H1 (cell line): Measurements from ENCODE around the gene PDSS1. TPM values are rescaled to one million over a fixed set of nuclear protein-coding genes. Genes with fewer than 3 reads are reported as not detected.

Source experiments
- CTCF ChIA-PET: fragments of 300-600 bp; sonication (Branson Sonifier 250); formaldehyde crosslinking; loops from one replicate; lab custom pipeline; 2021; ENCODE audit not compliant: partially characterized antibody; lab: Charles Lee
- POLR2A ChIA-PET: fragments of 300-600 bp; sonication (Branson Sonifier 250); formaldehyde crosslinking; loops from one replicate; lab custom pipeline; 2021; ENCODE audit warnings: inconsistent platforms; ENCODE audit not compliant: partially characterized antibody; lab: Charles Lee
- DNase-seq, 2 experiments: peaks; one replicate each; pipeline versions ENCODE4 v3.0.0 to v3.0.0-alpha.2; 2010 to 2022; ENCODE audit warnings: low spot score in 2 of 2, low read depth in 1 of 2, mixed read lengths in 1 of 2
- FAIRE-seq: peaks from 2 replicates; lab custom pipeline; 2011; peaks lifted over from hg19 to GRCh38; lab: Jason Lieb, UNC
- H2AFZ ChIP-seq: 2 replicates; pipeline ENCODE4 v1.8.1; 2012; ENCODE audit warnings: low read length, inconsistent platforms
- H2AK5ac ChIP-seq: 2 replicates; pipeline ENCODE4 v1.6.1; 2013; ENCODE audit warnings: low read depth, low read length
- H2BK120ac ChIP-seq: replicated peaks from 2 replicates; pipeline ENCODE3; 2013; ENCODE audit warnings: low read depth, low read length, inconsistent platforms
- H2BK12ac ChIP-seq: 2 replicates; pipeline ENCODE4 v1.6.1; 2013; ENCODE audit warnings: low read depth, low read length
- H2BK15ac ChIP-seq: 2 replicates; pipeline ENCODE4 v1.6.1; 2013; ENCODE audit warnings: low read length
- H2BK20ac ChIP-seq: 2 replicates; pipeline ENCODE4 v1.6.1; 2013; ENCODE audit warnings: low read length
- H2BK5ac ChIP-seq: 2 replicates; pipeline ENCODE4 v1.6.1; 2013; ENCODE audit warnings: low read depth, low read length
- H3K14ac ChIP-seq: 2 replicates; pipeline ENCODE4 v1.6.1; 2013; ENCODE audit warnings: inconsistent platforms; ENCODE audit not compliant: insufficient read length
- H3K18ac ChIP-seq: 2 replicates; pipeline ENCODE4 v1.6.1; 2013; ENCODE audit warnings: low read length; ENCODE audit errors: extremely low read depth
- H3K23ac ChIP-seq: 2 replicates; pipeline ENCODE4 v1.6.1; 2013; ENCODE audit warnings: inconsistent platforms; ENCODE audit not compliant: insufficient read length
- H3K23me2 ChIP-seq: 2 replicates; pipeline ENCODE4 v1.6.1; 2013; ENCODE audit warnings: low read depth, low read length
- H3K27ac ChIP-seq: 2 replicates; pipeline ENCODE4 v1.6.1; 2011; ENCODE audit warnings: low read depth, low read length, inconsistent platforms
- H3K27me3 ChIP-seq, 4 experiments: replicated peaks in 1 of 4; 1 replicate in 1 of 4; 2 replicates in 3 of 4; pipeline versions ENCODE4 v1.6.1 to v1.8.1; 2011 to 2013; ENCODE audit warnings: low read length in 3 of 4, mild to moderate bottlenecking in 3 of 4, inconsistent platforms in 2 of 4, mixed read lengths in 2 of 4, moderate library complexity in 1 of 4; ENCODE audit not compliant: control insufficient read depth in 3 of 4, insufficient read depth in 3 of 4; ENCODE audit errors: extremely low read depth in 1 of 4
- H3K36me3 ChIP-seq, 4 experiments: 2 replicates each; pipeline versions ENCODE4 v1.6.1 to v1.8.1; 2011 to 2013; ENCODE audit warnings: mild to moderate bottlenecking in 4 of 4, low read length in 3 of 4, moderate library complexity in 2 of 4, control low read depth in 1 of 4, inconsistent platforms in 1 of 4; ENCODE audit not compliant: insufficient read depth in 4 of 4, control insufficient read depth in 2 of 4
- H3K4ac ChIP-seq: replicated peaks from 2 replicates; pipeline ENCODE3; 2013; ENCODE audit warnings: low read length, low read depth, mixed read lengths, inconsistent platforms; ENCODE audit not compliant: insufficient read length
- H3K4me1 ChIP-seq, 4 experiments: replicated peaks in 1 of 4; 1 replicate in 1 of 4; 2 replicates in 3 of 4; pipeline versions ENCODE4 v1.6.1 to v1.8.1; 2011 to 2013; ENCODE audit warnings: low read length in 3 of 4, inconsistent platforms in 2 of 4, mixed read lengths in 1 of 4; ENCODE audit not compliant: insufficient read depth in 4 of 4, control insufficient read depth in 3 of 4
- H3K4me2 ChIP-seq, 2 experiments: 2 replicates each; pipeline versions ENCODE4 v1.6.1 to v1.8.1; 2011 to 2013; ENCODE audit warnings: low read depth in 2 of 2, low read length in 2 of 2, control low read depth in 1 of 2, inconsistent platforms in 1 of 2, mild to moderate bottlenecking in 1 of 2; ENCODE audit not compliant: insufficient read depth in 1 of 2
- H3K4me3 ChIP-seq, 4 experiments: fragments of 200-600, 300-600 bp in 1 of 4; sonication (generic), shearing (Covaris generic), sonication (Bioruptor Twin) in 1 of 4; 2 replicates each; pipeline versions ENCODE4 v1.5.1 to v1.8.1; 2011 to 2016; ENCODE audit warnings: low read length in 4 of 4, low read depth in 3 of 4, control low read depth in 2 of 4, inconsistent platforms in 2 of 4, mild to moderate bottlenecking in 2 of 4, mixed read lengths in 1 of 4, moderate library complexity in 1 of 4; ENCODE audit not compliant: insufficient read depth in 2 of 4; ENCODE audit errors: extremely low read depth in 1 of 4
- H3K56ac ChIP-seq: replicated peaks from 2 replicates; pipeline ENCODE3; 2013; ENCODE audit warnings: low read depth, mild to moderate bottlenecking, mixed read lengths, low read length, inconsistent platforms; ENCODE audit not compliant: insufficient read length
- H3K79me1 ChIP-seq: 2 replicates; pipeline ENCODE4 v1.6.1; 2013; ENCODE audit warnings: low read depth, low read length, control low read depth
- H3K79me2 ChIP-seq, 2 experiments: 2 replicates each; pipeline versions ENCODE4 v1.6.1 to v1.8.1; 2012 to 2013; ENCODE audit warnings: low read length in 2 of 2, mild to moderate bottlenecking in 2 of 2, inconsistent platforms in 1 of 2; ENCODE audit not compliant: insufficient read depth in 2 of 2, control insufficient read depth in 1 of 2
- H3K9ac ChIP-seq, 4 experiments: replicated peaks in 1 of 4; 1 replicate in 1 of 4; 2 replicates in 3 of 4; pipeline versions ENCODE4 v1.6.1 to v1.8.1; 2011 to 2013; ENCODE audit warnings: low read depth in 3 of 4, low read length in 3 of 4, control low read depth in 2 of 4, mild to moderate bottlenecking in 2 of 4, moderate library complexity in 2 of 4, inconsistent platforms in 1 of 4; ENCODE audit errors: extremely low read depth in 1 of 4
- H3K9me3 ChIP-seq, 2 experiments: 2 replicates each; pipeline versions ENCODE4 v1.6.1 to v1.8.1; 2012 to 2013; ENCODE audit warnings: mild to moderate bottlenecking in 2 of 2, moderate library complexity in 2 of 2, control low read depth in 1 of 2, inconsistent platforms in 1 of 2, low read depth in 1 of 2, low read length in 1 of 2, mixed read lengths in 1 of 2; ENCODE audit not compliant: insufficient read depth in 2 of 2
- H4K20me1 ChIP-seq, 2 experiments: replicated peaks in 1 of 2; 2 replicates each; pipeline versions ENCODE3 to v1.8.1; 2011 to 2013; ENCODE audit warnings: inconsistent platforms in 2 of 2, low read length in 2 of 2, mild to moderate bottlenecking in 1 of 2; ENCODE audit not compliant: insufficient read depth in 2 of 2, control insufficient read depth in 1 of 2
- H4K5ac ChIP-seq: 2 replicates; pipeline ENCODE4 v1.6.1; 2013; ENCODE audit warnings: low read length, low read depth, mixed read lengths, inconsistent platforms; ENCODE audit not compliant: insufficient read length
- H4K8ac ChIP-seq: 2 replicates; pipeline ENCODE4 v1.8.0; 2013; ENCODE audit warnings: mild to moderate bottlenecking, moderate library complexity, low read length, inconsistent platforms; ENCODE audit not compliant: insufficient read depth; ENCODE audit errors: extremely low read depth
- H4K91ac ChIP-seq: replicated peaks from 2 replicates; pipeline ENCODE3; 2013; ENCODE audit warnings: low read length, mixed read lengths, inconsistent platforms; ENCODE audit not compliant: insufficient read length
- EGR1 ChIP-seq: IDR thresholded peaks from 2 replicates; pipeline ENCODE4 v1.6.1; 2011; ENCODE audit warnings: low read depth, low read length, borderline replicate concordance
- GTF2F1 ChIP-seq: IDR thresholded peaks from 2 replicates; pipeline ENCODE4 v1.6.1; 2012; ENCODE audit warnings: low read depth, low read length, improper control_type of control experiment, borderline replicate concordance
- HDAC2 ChIP-seq, 2 experiments: fragments of 300-600 bp in 1 of 2; sonication (generic) in 1 of 2; IDR thresholded peaks; 2 replicates each; pipeline ENCODE4 v1.6.1; 2011 to 2012; ENCODE audit warnings: low read depth in 2 of 2, low read length in 2 of 2, mild to moderate bottlenecking in 2 of 2, moderate library complexity in 2 of 2, borderline replicate concordance in 1 of 2, inconsistent platforms in 1 of 2
- HDAC6 ChIP-seq: IDR thresholded peaks from one replicate; pipeline ENCODE4 v1.7.1; 2012; ENCODE audit warnings: low read depth, mild to moderate bottlenecking, inconsistent platforms, low read length, moderate library complexity
- POLR2A ChIP-seq, 2 experiments: IDR thresholded peaks; 1 replicate in 1 of 2; 2 replicates in 1 of 2; pipeline ENCODE4 v1.6.1; 2011; ENCODE audit warnings: low read depth in 2 of 2, low read length in 2 of 2, mild to moderate bottlenecking in 2 of 2; ENCODE audit errors: control extremely low read depth in 1 of 2
- POU5F1 ChIP-seq: IDR thresholded peaks from 2 replicates; pipeline ENCODE4 v1.6.1; 2011; ENCODE audit warnings: low read depth, mild to moderate bottlenecking, low read length, moderate library complexity
- RAD21 ChIP-seq, 2 experiments: IDR thresholded peaks in 1 of 2; conservative IDR thresholded peaks in 1 of 2; 2 replicates each; pipeline ENCODE4 v1.6.1; 2011; ENCODE audit warnings: low read depth in 2 of 2, low read length in 2 of 2, improper control_type of control experiment in 1 of 2, inconsistent platforms in 1 of 2, mild to moderate bottlenecking in 1 of 2, moderate library complexity in 1 of 2
- RBBP5 ChIP-seq: IDR thresholded peaks from 2 replicates; pipeline ENCODE4 v1.7.1; 2012; ENCODE audit warnings: low read depth, mild to moderate bottlenecking, inconsistent platforms, low read length, moderate library complexity, borderline replicate concordance
- SIX5 ChIP-seq: IDR thresholded peaks from 2 replicates; pipeline ENCODE4 v1.6.1; 2011; ENCODE audit warnings: mild to moderate bottlenecking, low read depth, low read length
- SP1 ChIP-seq: IDR thresholded peaks from 2 replicates; pipeline ENCODE4 v1.6.1; 2011; ENCODE audit warnings: low read depth, low read length
- SP2 ChIP-seq: IDR thresholded peaks from 2 replicates; pipeline ENCODE4 v1.6.1; 2012; ENCODE audit warnings: mild to moderate bottlenecking, low read length, inconsistent platforms
- SP4 ChIP-seq: IDR thresholded peaks from 2 replicates; pipeline ENCODE4 v1.6.1; 2012; ENCODE audit warnings: low read length, inconsistent platforms
- SRF ChIP-seq: IDR thresholded peaks from 2 replicates; pipeline ENCODE4 v1.6.1; 2011; ENCODE audit warnings: mild to moderate bottlenecking, low read depth, low read length, moderate library complexity
- SUZ12 ChIP-seq: fragments of 200-600 bp; sonication (generic); IDR thresholded peaks from 2 replicates; pipeline ENCODE4 v1.6.1; 2012; ENCODE audit warnings: mild to moderate bottlenecking, inconsistent platforms, low read length, moderate library complexity, mixed read lengths
- TEAD4 ChIP-seq: IDR thresholded peaks from 2 replicates; pipeline ENCODE4 v1.6.1; 2012; ENCODE audit warnings: low read depth, low read length, inconsistent platforms, mixed read lengths
- ZNF274 ChIP-seq: IDR thresholded peaks from 2 replicates; pipeline ENCODE4 v1.7.0; 2012; ENCODE audit warnings: low read length, borderline replicate concordance; ENCODE audit errors: extremely low read depth
- WGBS, 2 experiments: shearing (Covaris generic) in 1 of 2; methylation state at CpG; one replicate each; pipeline versions ENCODE4 v1.1.6 to v1.1.7; 2013 to 2015; ENCODE audit warnings: low lambda C conversion rate in 2 of 2, mixed read lengths in 2 of 2, inconsistent platforms in 1 of 2, low coverage in 1 of 2, missing lambda C conversion rate in 1 of 2; ENCODE audit not compliant: insufficient replicate concordance in 2 of 2, insufficient coverage in 1 of 2, insufficient read length in 1 of 2; ENCODE audit errors: extremely low coverage in 1 of 2, missing lambda C conversion rate in 1 of 2; 5-methylcytosine and 5-hydroxymethylcytosine counted together
- polyA plus RNA-seq, 7 experiments: library from polyadenylated mRNA; depleted of rRNA in 3 of 7; stranded (reverse) in 5 of 7; unstranded in 2 of 7; fragments of >200 nt in 5 of 7; fragments of 200-250 nt in 2 of 7; gene quantifications; 1 replicate in 5 of 7; 2 replicates in 1 of 7; 4 replicates in 1 of 7; pipeline versions ENCODE4 v1.2.1 to v1.2.3, GENCODE V29; 2011 to 2013; ENCODE audit warnings: missing spikeins in 2 of 7, mixed read lengths in 2 of 7
- total RNA-seq: library from RNA; stranded (reverse); fragmentation: NEBNext Ultra II Directional; extraction: Animal tissue kit (Norgen Biotek cat#: 25700); gene quantifications from 2 replicates; pipeline ENCODE4 v1.2.1, GENCODE V29; 2021

Gene PDSS1
- total and polyA plus RNA-seq, 2 of the 8 experiments (the other 6 are each of a cell fraction or from before 2014, with no cell fraction given) = 21.3 to 26.0 TPM

GRCh38 chr10:26681076-26681475 is 16.4 kb upstream of the PDSS1 start:
- H3K9me3 ChIP-seq = no peaks in the 10 kb centered on the region
- H3K4me2 ChIP-seq = no peak overlapping the region
- no peak overlapping the region for H3K18ac ChIP-seq
- H4K5ac ChIP-seq = no peak overlapping the region
- no peaks in the 10 kb centered on the region for H3K36me3 ChIP-seq
- H4K91ac ChIP-seq = no peak overlapping the region
- no peak overlapping the region for H3K14ac ChIP-seq
- no peak overlapping the region for H2AFZ ChIP-seq
- H2BK5ac ChIP-seq = no peak overlapping the region
- H3K27ac ChIP-seq = no peak overlapping the region
- no peaks in the 10 kb centered on the region for H3K23me2 ChIP-seq
- no peak overlapping the region for H2BK12ac ChIP-seq
- H3K79me1 ChIP-seq = no peaks in the 10 kb centered on the region
- no peak overlapping the region for H4K8ac ChIP-seq
- POLR2A ChIA-PET = no interaction called here
- no peaks in the 10 kb centered on the region for H4K20me1 ChIP-seq
- H2BK120ac ChIP-seq = no peak overlapping the region
- FAIRE-seq (no peak), DNase-seq (no peak)
- H3K23ac ChIP-seq = no peak overlapping the region
- no peaks in the 10 kb centered on the region for H3K4me1 ChIP-seq
- no peaks in the 10 kb centered on the region for H3K79me2 ChIP-seq
- 76% methylated on average over 1 of the region's 1 CpG; no CpG with 5 or more reads in 1 of the 2 experiments for WGBS, 2 experiments
- H3K9ac ChIP-seq = no peak overlapping the region
- no peak overlapping the region for H3K4ac ChIP-seq
- H2AK5ac ChIP-seq = no peak overlapping the region
- no peak overlapping the region for H3K56ac ChIP-seq
- no peaks in the 10 kb centered on the region for H3K27me3 ChIP-seq
- H3K4me3 ChIP-seq = no peak overlapping the region
- CTCF ChIA-PET = no interaction called here
- no peak overlapping the region for H2BK20ac ChIP-seq
- H2BK15ac ChIP-seq = no peak overlapping the region
- TF ChIP-seq RBBP5 (no peak), SP1 (no peak), GTF2F1 (no peak), ZNF274 (no peak), RAD21 (IDR thresholded peaks at IDR 0.05 in 1 of 2, conservative IDR thresholded peaks at IDR 0.05 in 1 of 2; ENCODE audit: low read depth in 2 of 2, low read length in 2 of 2) (no peak), SIX5 (no peak), SUZ12 (no peak), SRF (no peak), SP4 (no peak), POU5F1 (no peak), TEAD4 (no peak), EGR1 (no peak), HDAC2 (IDR thresholded peaks at IDR 0.05; ENCODE audit: borderline replicate concordance in 1 of 2, low read depth in 2 of 2, low read length in 2 of 2) (no peak), HDAC6 (no peak), POLR2A (IDR thresholded peaks at IDR 0.05; ENCODE audit: control extremely low read depth in 1 of 2, low read depth in 2 of 2, low read length in 2 of 2) (no peak), SP2 (no peak)
